GM12878 (cell line): ENCODE measurements around the gene FOXF1. TPM values are rescaled to one million over a fixed set of nuclear protein-coding genes. Genes with fewer than 3 reads are reported as not detected.

Experiments used
- ATAC-seq: fragments of 200-7000 bp; cut with Tn5 transposase; 3 replicates; pipeline ENCODE4 v1.9.1; 2020; ENCODE audit warnings: mild to moderate bottlenecking, moderate library complexity
- BruUV-seq: library from RNA; stranded (reverse); fragments of 400-500 nt; replicated peaks from 2 replicates; lab custom pipeline; 2021; lab: Mats Ljungman, UMichigan
- CTCF ChIA-PET: fragments of 300-600 bp; sonication (Branson Sonifier 250); formaldehyde crosslinking; extraction: SDS; loops from one replicate; lab custom pipeline; 2021; ENCODE audit warnings: inconsistent platforms; lab: Yijun Ruan, JAX
- POLR2A ChIA-PET: fragments of 350-600 bp; formaldehyde crosslinking; extraction: SDS; loops from one replicate; lab custom pipeline; 2021; ENCODE audit warnings: inconsistent platforms; lab: Charles Lee
- RAD21 ChIA-PET: fragments of 300-600 bp; sonication (Branson Sonifier 250); formaldehyde crosslinking; loops from one replicate; lab custom pipeline; 2023; ENCODE audit warnings: antibody characterized with exemption; ENCODE audit not compliant: unreplicated experiment; lab: Charles Lee
- SMC1A ChIA-PET: fragments of 300-600 bp; sonication (Branson Sonifier 250); formaldehyde crosslinking; loops from one replicate; lab custom pipeline; 2023; ENCODE audit not compliant: unreplicated experiment, uncharacterized antibody; lab: Charles Lee
- DNase-seq: peaks from one replicate; pipeline ENCODE4 v3.0.0-alpha.2; 2011; ENCODE audit warnings: low read depth, low spot score
- FAIRE-seq: peaks from 3 replicates; lab custom pipeline; 2011; peaks lifted over from hg19 to GRCh38; lab: Jason Lieb, UNC
- H2AFZ ChIP-seq: 2 replicates; pipeline ENCODE4 v1.6.0; 2011; ENCODE audit warnings: low read depth, low read length, control low read depth; ENCODE audit not compliant: control insufficient read depth
- H3K27ac ChIP-seq: 2 replicates; pipeline ENCODE4 v1.5.1; 2011; ENCODE audit warnings: control low read depth; ENCODE audit not compliant: control insufficient read depth, insufficient read depth
- H3K27me3 ChIP-seq, 2 experiments: replicated peaks in 1 of 2; 2 replicates each; pipeline versions ENCODE4 v1.6.0 to v1.6.1; 2011; ENCODE audit warnings: low read length in 1 of 2; ENCODE audit not compliant: control insufficient read depth in 2 of 2, insufficient read depth in 2 of 2
- H3K36me3 ChIP-seq, 2 experiments: 2 replicates each; pipeline ENCODE4 v1.5.1; 2011; ENCODE audit warnings: low read length in 1 of 2; ENCODE audit not compliant: control insufficient read depth in 2 of 2, insufficient read depth in 2 of 2
- H3K4me1 ChIP-seq: 2 replicates; pipeline ENCODE4 v1.6.1; 2011; ENCODE audit warnings: mild to moderate bottlenecking, low read length, moderate library complexity, mixed read lengths; ENCODE audit not compliant: control insufficient read depth, insufficient read depth
- H3K4me2 ChIP-seq: 2 replicates; pipeline ENCODE4 v1.6.0; 2011; ENCODE audit warnings: control low read depth; ENCODE audit not compliant: control insufficient read depth, insufficient read depth
- H3K4me3 ChIP-seq: fragments of 200-600 bp; sonication (generic); 2 replicates; pipeline ENCODE4 v1.5.1; 2016
- H3K79me2 ChIP-seq: 2 replicates; pipeline ENCODE4 v1.6.0; 2011; ENCODE audit warnings: low read length; ENCODE audit not compliant: control insufficient read depth, insufficient read depth
- H3K9ac ChIP-seq: 2 replicates; pipeline ENCODE4 v1.8.0; 2011; ENCODE audit warnings: low read length, control low read depth, mixed read lengths; ENCODE audit not compliant: control insufficient read depth, insufficient read depth
- H3K9me3 ChIP-seq: replicated peaks from 3 replicates; pipeline ENCODE4 v1.5.1; 2011; ENCODE audit warnings: mild to moderate bottlenecking, low read length; ENCODE audit not compliant: control insufficient read depth, insufficient read depth
- H4K20me1 ChIP-seq: 2 replicates; pipeline ENCODE4 v1.6.0; 2011; ENCODE audit not compliant: control insufficient read depth, insufficient read depth
- ATF7 ChIP-seq: fragments of 450-650 bp; IDR thresholded peaks from 2 replicates; pipeline ENCODE4 v1.6.1; 2016; ENCODE audit warnings: low read depth, mild to moderate bottlenecking
- BACH1 ChIP-seq: fragments of 450-650 bp; IDR thresholded peaks from 2 replicates; pipeline ENCODE4 v1.6.1; 2017; ENCODE audit warnings: mild to moderate bottlenecking, borderline replicate concordance
- BMI1 ChIP-seq: fragments of 450-650 bp; IDR thresholded peaks from 2 replicates; pipeline ENCODE4 v1.6.1; 2016; ENCODE audit warnings: mild to moderate bottlenecking, moderate library complexity, borderline replicate concordance
- CBX5 ChIP-seq: sonication (generic); IDR thresholded peaks from 2 replicates; pipeline ENCODE4 v1.6.1; 2016; ENCODE audit warnings: low read depth, moderate library complexity, mild to moderate bottlenecking, inconsistent platforms
- CHD4 ChIP-seq: fragments of 200-600 bp; sonication (generic); IDR thresholded peaks from 2 replicates; pipeline ENCODE4 v1.6.1; 2016; ENCODE audit warnings: mild to moderate bottlenecking
- CREB1 ChIP-seq: IDR thresholded peaks from 2 replicates; pipeline ENCODE4 v1.6.1; 2012; ENCODE audit warnings: low read depth, mild to moderate bottlenecking, inconsistent platforms
- EZH2 ChIP-seq: IDR thresholded peaks from 2 replicates; pipeline ENCODE4 v1.6.1; 2012; ENCODE audit warnings: low read depth, mild to moderate bottlenecking, control low read depth, inconsistent platforms, low read length, borderline replicate concordance; ENCODE audit not compliant: control insufficient read depth
- FOXK2 ChIP-seq: fragments of 450-650 bp; IDR thresholded peaks from 2 replicates; pipeline ENCODE4 v1.6.1; 2017; ENCODE audit warnings: mild to moderate bottlenecking, moderate library complexity
- IRF4 ChIP-seq: IDR thresholded peaks from 2 replicates; pipeline ENCODE4 v1.6.1; 2011; ENCODE audit warnings: low read depth, low read length
- JUNB ChIP-seq: IDR thresholded peaks from 2 replicates; pipeline ENCODE4 v1.6.1; 2016; ENCODE audit warnings: antibody characterized with exemption, mild to moderate bottlenecking
- KLF5 ChIP-seq: fragments of 450-650 bp; IDR thresholded peaks from 2 replicates; pipeline ENCODE4 v1.6.1; 2014; ENCODE audit warnings: mild to moderate bottlenecking; ENCODE audit not compliant: partially characterized antibody
- MEF2A ChIP-seq: IDR thresholded peaks from 2 replicates; pipeline ENCODE4 v1.6.1; 2011; ENCODE audit warnings: low read depth, mild to moderate bottlenecking, low read length, moderate library complexity; ENCODE audit not compliant: insufficient read depth
- MTA2 ChIP-seq: fragments of 450-650 bp; IDR thresholded peaks from 2 replicates; pipeline ENCODE4 v1.6.1; 2016; ENCODE audit warnings: low read depth, mild to moderate bottlenecking, moderate library complexity
- MTA3 ChIP-seq: IDR thresholded peaks from 2 replicates; pipeline ENCODE4 v1.6.1; 2012; ENCODE audit warnings: low read length, inconsistent platforms, borderline replicate concordance
- NR2C2 ChIP-seq: IDR thresholded peaks from 2 replicates; pipeline ENCODE4 v1.6.1; 2011; ENCODE audit warnings: borderline replicate concordance, low read depth; ENCODE audit not compliant: control insufficient read depth, insufficient read length
- PAX5 ChIP-seq: IDR thresholded peaks from 2 replicates; pipeline ENCODE4 v1.6.1; 2011; ENCODE audit warnings: low read depth, low read length, borderline replicate concordance
- SIN3A ChIP-seq: IDR thresholded peaks from 2 replicates; pipeline ENCODE4 v1.6.1; 2012; ENCODE audit warnings: low read depth, low read length, improper control_type of control experiment
- WGBS: methylation state at CpG from one replicate; pipeline ENCODE4 v1.1.6; 2016; ENCODE audit warnings: low lambda C conversion rate; ENCODE audit not compliant: insufficient replicate concordance, insufficient coverage; ENCODE audit errors: missing lambda C conversion rate; 5-methylcytosine and 5-hydroxymethylcytosine counted together
- in situ Hi-C: fragments of 300-500 bp; cut with MboI; formaldehyde crosslinking; loops from 9 replicates; pipeline ENCODE4 v1.14.3; 2018; ENCODE audit warnings: mixed read lengths
- intact Hi-C: fragments of 100-400 bp; cut with micrococcal nuclease; formaldehyde crosslinking; loops from one replicate; pipeline ENCODE4 v1.14.2; 2022; ENCODE audit not compliant: unreplicated experiment
- polyA plus RNA-seq, 11 experiments: library from polyadenylated mRNA; depleted of rRNA in 4 of 11; unstranded in 6 of 11; stranded (reverse) in 5 of 11; fragments of >200 nt; fragmentation: Nextera tagmentation in 4 of 11; fragmentation: Illumina TruSeq in 1 of 11; extraction: Ambion mirVana in 4 of 11; extraction: Trizol in 1 of 11; gene quantifications; 1 replicate in 1 of 11; 2 replicates in 10 of 11; pipeline versions ENCODE4 v1.2.1 to v1.2.3, GENCODE V29; 2011 to 2016; ENCODE audit warnings: inconsistent platforms in 2 of 11, missing spikeins in 2 of 11, low read depth in 1 of 11
- total RNA-seq, 4 experiments: library from RNA; depleted of rRNA in 3 of 4; stranded (reverse); fragments of >200 nt in 3 of 4; fragmentation: Illumina TruSeq in 1 of 4; extraction: Trizol in 1 of 4; gene quantifications; 2 replicates each; pipeline versions ENCODE4 v1.2.1 to v1.2.3, GENCODE V29; 2013 to 2021
- TF ChIP-seq, protein P1 (sequence below), 3 experiments: IDR thresholded peaks in 2 of 3; conservative IDR thresholded peaks in 1 of 3; 2 replicates each; pipeline ENCODE4 v1.5.1; 2011; ENCODE audit warnings: low read depth in 3 of 3, low read length in 3 of 3, mild to moderate bottlenecking in 3 of 3, control low read depth in 2 of 3, moderate library complexity in 2 of 3, inconsistent platforms in 1 of 3, mixed read lengths in 1 of 3; ENCODE audit not compliant: control insufficient read depth in 2 of 3, insufficient read depth in 1 of 3; ENCODE audit errors: extremely low read depth in 1 of 3
- TF ChIP-seq, protein P2 (sequence below): IDR thresholded peaks from 2 replicates; pipeline ENCODE4 v1.6.1; 2012; ENCODE audit warnings: low read depth, low read length, improper control_type of control experiment
- TF ChIP-seq, protein P3 (sequence below): fragments of 450-650 bp; IDR thresholded peaks from 2 replicates; pipeline ENCODE4 v1.6.1; 2017; ENCODE audit warnings: mild to moderate bottlenecking

FOXF1 gene
- total and polyA plus RNA-seq, 10 of the 15 experiments (the other 5 are each of a cell fraction or from before 2014, with no cell fraction given) = 0.01 TPM; not detected in 9

DNA sequence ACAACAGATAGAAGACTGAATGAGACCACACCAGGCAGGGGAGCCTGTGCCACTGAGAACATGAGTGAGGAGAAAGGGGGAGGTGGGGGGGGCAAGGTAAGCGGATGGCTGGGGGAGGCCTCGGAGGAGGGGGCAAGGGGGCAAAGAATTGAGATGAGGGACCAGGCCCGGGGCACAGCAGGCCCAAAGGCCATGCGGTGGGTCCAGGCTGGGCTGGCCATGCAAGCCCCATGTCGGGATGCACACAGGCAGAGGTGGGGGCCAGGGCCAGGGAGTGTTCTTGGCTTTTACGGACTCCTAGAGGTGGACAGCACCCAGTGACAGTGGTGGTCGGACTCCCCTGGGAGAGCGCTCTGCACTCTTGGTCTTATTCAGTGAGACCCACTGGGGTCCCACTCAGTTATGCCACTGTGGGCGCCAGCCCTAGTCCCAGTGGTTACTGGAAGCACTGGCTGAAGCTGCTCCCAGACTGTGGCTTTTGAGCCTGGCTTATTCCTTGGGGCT is 49.5 kb downstream of the FOXF1 start:
- H3K36me3 ChIP-seq = no peaks in the 10 kb centered on the region
- ChIA-PET POLR2A (no interaction called here), RAD21 (no interaction called here), SMC1A (interaction anchor here (0.5 kb wide), 1 partner anchor 554 kb away, joined by 3 read pairs; no protein-coding TSS in a partner anchor), CTCF (no interaction called here)
- no peak overlapping the region for H2AFZ ChIP-seq
- no peaks in the 10 kb centered on the region; the same call in 1 of the 2 replicates for H3K4me1 ChIP-seq
- peaks cover 1% of the 10 kb centered on the region for H3K79me2 ChIP-seq
- BruUV-seq = no TSS peak
- no peak for FAIRE-seq
- no peaks in the 10 kb centered on the region for H4K20me1 ChIP-seq
- no peak for ATAC-seq
- no peak overlapping the region for H3K9ac ChIP-seq
- intact Hi-C loops (loop anchor here (5.0 to 10.0 kb wide), 3 partner anchors 205 to 737 kb away; no protein-coding TSS in a partner anchor), in situ Hi-C loops (loop anchor here (5.0 to 10.0 kb wide), 4 partner anchors 315 to 835 kb away; partner anchors contain the start of gene MAP1LC3B)
- H3K27me3 ChIP-seq = no peaks in the 10 kb centered on the region; a peak in 1 of 4 replicates
- no peak overlapping the region for H3K27ac ChIP-seq
- whole genome bisulfite sequencing = 45% methylated on average over 8 of the region's 9 CpGs
- TF ChIP-seq CBX5 (no peak), MTA2 (no peak), SIN3A (no peak), FOXK2 (no peak), KLF5 (no peak), MEF2A (no peak), ATF7 (no peak), PAX5 (no peak), NR2C2 (no peak), BMI1 (no peak), IRF4 (no peak), JUNB (no peak), BACH1 (no peak), MTA3 (no peak), EZH2 (no peak), CREB1 (no peak), CHD4 (no peak)
- TF ChIP-seq, protein P1, sequence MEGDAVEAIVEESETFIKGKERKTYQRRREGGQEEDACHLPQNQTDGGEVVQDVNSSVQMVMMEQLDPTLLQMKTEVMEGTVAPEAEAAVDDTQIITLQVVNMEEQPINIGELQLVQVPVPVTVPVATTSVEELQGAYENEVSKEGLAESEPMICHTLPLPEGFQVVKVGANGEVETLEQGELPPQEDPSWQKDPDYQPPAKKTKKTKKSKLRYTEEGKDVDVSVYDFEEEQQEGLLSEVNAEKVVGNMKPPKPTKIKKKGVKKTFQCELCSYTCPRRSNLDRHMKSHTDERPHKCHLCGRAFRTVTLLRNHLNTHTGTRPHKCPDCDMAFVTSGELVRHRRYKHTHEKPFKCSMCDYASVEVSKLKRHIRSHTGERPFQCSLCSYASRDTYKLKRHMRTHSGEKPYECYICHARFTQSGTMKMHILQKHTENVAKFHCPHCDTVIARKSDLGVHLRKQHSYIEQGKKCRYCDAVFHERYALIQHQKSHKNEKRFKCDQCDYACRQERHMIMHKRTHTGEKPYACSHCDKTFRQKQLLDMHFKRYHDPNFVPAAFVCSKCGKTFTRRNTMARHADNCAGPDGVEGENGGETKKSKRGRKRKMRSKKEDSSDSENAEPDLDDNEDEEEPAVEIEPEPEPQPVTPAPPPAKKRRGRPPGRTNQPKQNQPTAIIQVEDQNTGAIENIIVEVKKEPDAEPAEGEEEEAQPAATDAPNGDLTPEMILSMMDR (IDR thresholded peaks at IDR 0.05 in 2 of 3, conservative IDR thresholded peaks at IDR 0.05 in 1 of 3; ENCODE audit: control insufficient read depth in 2 of 3, extremely low read depth in 1 of 3, insufficient read depth in 1 of 3, low read depth in 3 of 3, low read length in 3 of 3) = no peak
- TF ChIP-seq, protein P2, sequence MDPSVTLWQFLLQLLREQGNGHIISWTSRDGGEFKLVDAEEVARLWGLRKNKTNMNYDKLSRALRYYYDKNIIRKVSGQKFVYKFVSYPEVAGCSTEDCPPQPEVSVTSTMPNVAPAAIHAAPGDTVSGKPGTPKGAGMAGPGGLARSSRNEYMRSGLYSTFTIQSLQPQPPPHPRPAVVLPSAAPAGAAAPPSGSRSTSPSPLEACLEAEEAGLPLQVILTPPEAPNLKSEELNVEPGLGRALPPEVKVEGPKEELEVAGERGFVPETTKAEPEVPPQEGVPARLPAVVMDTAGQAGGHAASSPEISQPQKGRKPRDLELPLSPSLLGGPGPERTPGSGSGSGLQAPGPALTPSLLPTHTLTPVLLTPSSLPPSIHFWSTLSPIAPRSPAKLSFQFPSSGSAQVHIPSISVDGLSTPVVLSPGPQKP = no peak
- TF ChIP-seq, protein P3, sequence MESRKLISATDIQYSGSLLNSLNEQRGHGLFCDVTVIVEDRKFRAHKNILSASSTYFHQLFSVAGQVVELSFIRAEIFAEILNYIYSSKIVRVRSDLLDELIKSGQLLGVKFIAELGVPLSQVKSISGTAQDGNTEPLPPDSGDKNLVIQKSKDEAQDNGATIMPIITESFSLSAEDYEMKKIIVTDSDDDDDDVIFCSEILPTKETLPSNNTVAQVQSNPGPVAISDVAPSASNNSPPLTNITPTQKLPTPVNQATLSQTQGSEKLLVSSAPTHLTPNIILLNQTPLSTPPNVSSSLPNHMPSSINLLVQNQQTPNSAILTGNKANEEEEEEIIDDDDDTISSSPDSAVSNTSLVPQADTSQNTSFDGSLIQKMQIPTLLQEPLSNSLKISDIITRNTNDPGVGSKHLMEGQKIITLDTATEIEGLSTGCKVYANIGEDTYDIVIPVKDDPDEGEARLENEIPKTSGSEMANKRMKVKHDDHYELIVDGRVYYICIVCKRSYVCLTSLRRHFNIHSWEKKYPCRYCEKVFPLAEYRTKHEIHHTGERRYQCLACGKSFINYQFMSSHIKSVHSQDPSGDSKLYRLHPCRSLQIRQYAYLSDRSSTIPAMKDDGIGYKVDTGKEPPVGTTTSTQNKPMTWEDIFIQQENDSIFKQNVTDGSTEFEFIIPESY = no peak
- no peak for DNase-seq
- no peaks in the 10 kb centered on the region for H3K9me3 ChIP-seq
- no peak overlapping the region for H3K4me3 ChIP-seq
- no peak overlapping the region for H3K4me2 ChIP-seq
